SK-N-SH (cell line): ENCODE data around the gene CNPY2.

Source experiments
- EP300 ChIP-seq, 2 experiments: IDR thresholded peaks; 2 replicates each; pipeline versions ENCODE4 v1.4.0 to v1.6.1; 2012; ENCODE audit warnings: borderline replicate concordance in 1 of 2, low read depth in 1 of 2, low read length in 1 of 2
- FOSL2 ChIP-seq: IDR thresholded peaks from 2 replicates; pipeline ENCODE4 v1.4.0; 2012; ENCODE audit warnings: low read depth, mild to moderate bottlenecking, moderate library complexity, borderline replicate concordance
- JUND ChIP-seq: IDR thresholded peaks from 2 replicates; pipeline ENCODE4 v1.4.0; 2012
- POLR2AphosphoS5 ChIP-seq: IDR thresholded peaks from 2 replicates; pipeline ENCODE4 v1.6.1; 2012; ENCODE audit warnings: low read depth, low read length
- RXRA ChIP-seq: IDR thresholded peaks from 2 replicates; pipeline ENCODE4 v1.4.0; 2012; ENCODE audit warnings: low read depth, mild to moderate bottlenecking, borderline replicate concordance
- TF ChIP-seq, protein P1 (sequence below): fragments of 200-600 bp; sonication (generic); IDR thresholded peaks from 2 replicates; pipeline ENCODE4 v1.6.1; 2017; ENCODE audit warnings: antibody characterized with exemption, mild to moderate bottlenecking, moderate library complexity

DNA sequence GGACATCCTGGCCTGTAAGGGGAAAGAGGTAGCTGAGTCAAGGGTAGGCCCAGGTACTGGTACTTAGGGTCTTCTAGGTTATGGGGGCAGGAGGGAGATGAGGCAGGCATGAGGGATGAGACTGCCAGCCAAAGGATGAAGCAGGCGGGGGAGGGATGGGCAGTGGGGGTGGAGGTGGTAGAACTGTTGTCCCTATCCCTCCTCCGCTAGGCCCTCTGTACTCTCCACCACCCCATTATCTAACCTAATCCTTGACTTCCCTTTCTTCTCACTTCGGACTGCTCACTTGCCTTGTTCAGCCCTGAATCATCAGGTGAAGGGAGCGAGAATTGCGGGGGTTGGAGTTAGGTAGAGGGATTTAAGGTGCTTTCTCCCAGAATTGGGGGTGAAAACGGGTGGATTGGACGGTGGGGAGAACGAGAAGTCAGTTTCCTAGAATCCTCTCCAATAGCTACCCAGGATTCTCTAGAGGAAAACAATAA lies 17.4 kb upstream of the CNPY2 start:
- TF ChIP-seq RXRA = no peak
- no peak for TF ChIP-seq FOSL2
- TF ChIP-seq, protein P1, sequence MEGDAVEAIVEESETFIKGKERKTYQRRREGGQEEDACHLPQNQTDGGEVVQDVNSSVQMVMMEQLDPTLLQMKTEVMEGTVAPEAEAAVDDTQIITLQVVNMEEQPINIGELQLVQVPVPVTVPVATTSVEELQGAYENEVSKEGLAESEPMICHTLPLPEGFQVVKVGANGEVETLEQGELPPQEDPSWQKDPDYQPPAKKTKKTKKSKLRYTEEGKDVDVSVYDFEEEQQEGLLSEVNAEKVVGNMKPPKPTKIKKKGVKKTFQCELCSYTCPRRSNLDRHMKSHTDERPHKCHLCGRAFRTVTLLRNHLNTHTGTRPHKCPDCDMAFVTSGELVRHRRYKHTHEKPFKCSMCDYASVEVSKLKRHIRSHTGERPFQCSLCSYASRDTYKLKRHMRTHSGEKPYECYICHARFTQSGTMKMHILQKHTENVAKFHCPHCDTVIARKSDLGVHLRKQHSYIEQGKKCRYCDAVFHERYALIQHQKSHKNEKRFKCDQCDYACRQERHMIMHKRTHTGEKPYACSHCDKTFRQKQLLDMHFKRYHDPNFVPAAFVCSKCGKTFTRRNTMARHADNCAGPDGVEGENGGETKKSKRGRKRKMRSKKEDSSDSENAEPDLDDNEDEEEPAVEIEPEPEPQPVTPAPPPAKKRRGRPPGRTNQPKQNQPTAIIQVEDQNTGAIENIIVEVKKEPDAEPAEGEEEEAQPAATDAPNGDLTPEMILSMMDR = no peak
- no peak; the same call in 1 of the 2 replicates for TF ChIP-seq POLR2AphosphoS5
- TF ChIP-seq JUND = no peak
- no peak for TF ChIP-seq EP300 (IDR thresholded peaks at IDR 0.05; ENCODE audit: borderline replicate concordance in 1 of 2, low read depth in 1 of 2, low read length in 1 of 2)
